ENCODE data around the gene FAF2.
"Not testable (repeated sequence)": the region's sequence is repeated elsewhere in the genome, so short reads cannot be mapped to it uniquely, and the experiment has no call there.

The FAF2 gene

DNA sequence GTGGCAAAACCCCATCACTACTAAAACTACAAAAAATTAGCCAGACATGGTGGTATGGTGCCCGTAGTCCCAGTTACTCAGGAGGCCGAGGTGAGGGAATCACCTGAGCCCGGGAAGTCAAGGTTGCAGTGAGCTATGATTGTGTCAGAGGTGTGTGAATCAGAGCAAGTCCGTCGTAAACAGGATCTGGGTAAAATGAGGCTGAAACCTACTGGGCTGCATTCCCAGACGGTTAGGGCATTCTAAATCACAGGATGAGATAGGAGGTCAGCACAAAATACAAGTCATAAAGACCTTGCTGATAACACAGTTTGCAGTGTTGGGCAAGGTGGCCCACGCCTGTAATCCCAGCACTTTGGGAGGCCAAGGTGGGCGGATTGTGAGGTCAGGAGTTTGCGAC lies 29.9 kb upstream of the FAF2 start:
- no peak for DNase-seq

GRCh38 chr5:176420086-176420485 lies 28.1 kb upstream of the FAF2 start:
- DNase-seq, result no peak

GRCh38 chr5:176420972-176421544 lies 27.1 kb upstream of the FAF2 start:
- no peak for DNase-seq

DNA sequence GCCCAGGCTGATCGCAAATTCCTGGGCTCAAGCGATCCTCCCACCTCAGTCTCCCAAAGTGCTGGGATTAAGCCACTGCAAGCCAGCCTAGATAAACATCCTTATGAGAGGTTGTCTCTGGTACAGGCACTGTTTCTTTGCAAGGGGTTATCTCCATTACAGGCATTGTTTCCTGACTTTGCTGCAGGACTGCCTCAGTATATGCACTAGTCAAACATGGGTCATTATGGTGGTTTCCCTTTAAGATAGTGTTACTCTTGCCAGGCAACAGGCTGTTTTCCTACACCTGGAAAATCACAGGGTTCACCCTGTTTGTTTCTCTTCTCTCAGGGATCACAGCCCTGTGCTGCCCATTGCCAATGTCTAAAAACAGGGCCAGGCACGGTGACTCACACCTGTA lies 24.0 kb upstream of the FAF2 start:
- DNase-seq, result no peak

DNA sequence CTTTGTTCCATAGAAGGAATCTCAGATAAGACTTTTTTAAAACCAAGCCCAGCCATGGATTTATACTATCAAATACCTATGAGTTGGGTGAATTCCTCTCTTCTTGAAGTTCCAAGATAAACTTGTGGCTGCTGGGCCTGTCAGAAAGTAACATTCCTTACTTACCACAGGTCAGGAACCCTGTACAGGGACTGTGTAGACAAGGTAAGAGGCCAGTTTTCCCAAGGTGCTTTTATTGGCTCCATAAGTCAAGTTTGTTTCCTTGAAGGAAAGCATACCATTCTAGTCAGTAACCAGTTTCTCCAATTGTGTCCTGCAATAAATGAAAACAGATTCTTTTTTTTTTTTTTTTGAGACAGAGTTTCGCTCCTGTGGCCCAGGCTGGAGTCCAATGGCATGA lies 23.0 kb upstream of the FAF2 start:
- no peak for DNase-seq

DNA sequence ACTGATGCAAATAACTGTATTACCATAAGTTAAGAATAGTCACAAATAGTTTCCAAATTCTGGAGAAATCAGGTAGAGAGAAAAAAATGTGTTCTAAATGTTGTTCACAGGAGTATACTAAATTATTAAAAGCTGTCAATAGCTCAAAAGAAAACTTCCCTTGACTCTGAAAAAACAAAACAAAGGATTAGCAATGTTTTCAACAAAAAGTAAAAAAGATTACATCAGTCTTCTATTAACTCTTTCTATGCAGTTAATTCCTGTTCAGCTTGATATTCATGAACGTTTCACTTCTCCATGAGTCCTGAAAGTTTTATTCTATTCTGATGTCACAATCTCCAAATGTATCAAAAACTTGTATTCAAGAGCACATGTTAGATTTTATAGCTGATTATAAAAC lies 22.4 kb upstream of the FAF2 start:
- no peak for DNase-seq

- no peak for DNase-seq
Measured at GRCh38 chr5:176426876-176427275, 21.3 kb upstream of the FAF2 start.

GRCh38 chr5:176427971-176428370 lies 20.2 kb upstream of the FAF2 start:
- DNase-seq, result no peak

DNA sequence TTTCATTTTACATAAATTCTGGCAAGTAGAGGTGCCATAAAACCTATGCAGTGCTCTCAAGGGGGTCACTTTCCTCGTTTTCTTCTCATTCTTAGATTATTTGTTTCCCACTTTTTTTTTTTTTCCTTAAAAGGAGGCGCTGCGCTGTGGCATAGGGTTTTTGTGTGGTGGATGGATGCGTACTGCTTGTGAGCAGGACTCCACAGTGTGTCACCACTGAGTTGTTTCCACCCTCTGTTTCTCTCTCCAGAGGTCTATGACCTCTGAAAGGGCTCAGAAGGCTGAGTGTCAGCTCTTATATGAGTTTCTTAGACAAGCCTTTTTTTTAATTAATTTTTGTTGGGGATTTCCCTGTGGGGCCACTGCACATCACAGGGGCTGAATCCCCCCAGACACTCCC lies 18.2 kb upstream of the FAF2 start:
- no peak for DNase-seq

DNA sequence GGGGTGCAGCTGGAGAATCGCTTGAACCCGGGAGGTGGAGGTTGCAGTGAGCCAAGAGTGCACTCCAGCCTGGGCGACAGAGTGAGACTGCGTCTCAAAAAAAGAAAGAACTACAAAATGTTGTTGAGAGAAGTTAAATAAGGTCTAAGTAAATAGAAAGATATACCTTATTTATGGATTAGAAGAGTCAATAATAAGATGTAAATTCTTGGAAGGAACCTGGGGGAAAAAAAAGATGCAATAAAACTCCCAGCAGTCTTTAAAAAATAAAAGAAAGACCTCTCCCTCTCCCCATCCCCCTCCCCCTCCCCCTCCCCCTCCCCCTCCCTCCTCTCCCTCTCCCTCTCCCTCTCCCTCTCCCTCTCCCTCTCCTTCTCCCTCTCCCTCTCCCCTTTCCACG lies 15.5 kb upstream of the FAF2 start:
- DNase-seq, result no peak

DNA sequence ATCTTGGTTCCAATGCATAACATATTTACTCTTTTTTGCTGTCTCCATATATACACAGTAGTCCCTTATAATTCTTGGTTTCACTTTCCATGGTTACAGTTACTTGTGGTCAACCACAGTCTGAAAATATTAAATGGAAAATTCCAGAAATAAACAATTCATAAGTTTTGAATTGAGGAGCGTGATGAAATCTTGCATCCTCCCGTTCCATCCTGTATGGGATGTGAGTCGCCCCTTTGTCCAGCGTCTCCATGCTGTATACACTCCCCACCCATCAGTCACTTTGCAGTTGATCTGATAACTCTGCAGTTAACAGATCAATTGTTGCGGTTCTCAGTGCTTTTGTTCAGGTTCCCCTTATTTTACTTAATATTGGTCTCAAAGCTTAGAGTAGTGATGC lies 11.5 kb upstream of the FAF2 start:
- DNase-seq, result no peak

DNA sequence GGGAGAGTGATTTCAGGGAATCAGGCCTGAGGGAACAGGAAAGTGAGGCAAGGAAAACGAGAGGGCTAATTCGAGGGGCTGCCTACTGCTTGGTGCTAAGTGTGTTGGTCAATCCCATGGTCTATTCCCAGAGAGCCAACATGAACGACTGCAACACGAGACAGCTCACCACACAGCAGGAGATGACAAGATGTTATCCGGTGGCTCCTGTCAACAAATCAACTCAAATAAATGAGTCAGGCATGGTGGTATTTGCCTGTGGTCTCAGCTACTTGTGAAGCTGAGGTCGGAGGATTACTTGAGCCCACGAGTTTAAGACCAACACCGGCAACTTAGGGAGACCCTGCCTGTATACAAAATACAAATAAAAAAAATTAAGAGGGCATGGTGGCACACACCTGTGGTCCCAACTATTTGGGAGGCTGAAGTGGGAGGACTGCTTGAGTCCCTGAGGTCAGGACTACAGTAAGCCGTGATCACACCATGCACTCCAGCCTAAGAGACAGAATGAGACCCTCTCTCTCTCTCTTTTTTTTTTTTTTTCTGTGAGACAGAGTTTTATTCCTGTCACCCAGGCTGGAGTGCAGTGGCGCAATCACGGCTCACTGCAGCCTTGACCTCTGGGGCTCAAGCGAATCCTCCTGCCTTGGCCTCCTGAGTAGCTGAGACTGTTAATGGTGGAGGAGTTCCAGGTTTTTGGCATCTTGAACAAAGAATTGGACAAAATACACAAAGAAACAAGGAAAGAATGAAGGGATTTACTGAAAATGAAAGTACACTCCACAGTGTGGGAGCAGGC lies 9.0 kb upstream of the FAF2 start:
- DNase-seq, result no peak

DNA sequence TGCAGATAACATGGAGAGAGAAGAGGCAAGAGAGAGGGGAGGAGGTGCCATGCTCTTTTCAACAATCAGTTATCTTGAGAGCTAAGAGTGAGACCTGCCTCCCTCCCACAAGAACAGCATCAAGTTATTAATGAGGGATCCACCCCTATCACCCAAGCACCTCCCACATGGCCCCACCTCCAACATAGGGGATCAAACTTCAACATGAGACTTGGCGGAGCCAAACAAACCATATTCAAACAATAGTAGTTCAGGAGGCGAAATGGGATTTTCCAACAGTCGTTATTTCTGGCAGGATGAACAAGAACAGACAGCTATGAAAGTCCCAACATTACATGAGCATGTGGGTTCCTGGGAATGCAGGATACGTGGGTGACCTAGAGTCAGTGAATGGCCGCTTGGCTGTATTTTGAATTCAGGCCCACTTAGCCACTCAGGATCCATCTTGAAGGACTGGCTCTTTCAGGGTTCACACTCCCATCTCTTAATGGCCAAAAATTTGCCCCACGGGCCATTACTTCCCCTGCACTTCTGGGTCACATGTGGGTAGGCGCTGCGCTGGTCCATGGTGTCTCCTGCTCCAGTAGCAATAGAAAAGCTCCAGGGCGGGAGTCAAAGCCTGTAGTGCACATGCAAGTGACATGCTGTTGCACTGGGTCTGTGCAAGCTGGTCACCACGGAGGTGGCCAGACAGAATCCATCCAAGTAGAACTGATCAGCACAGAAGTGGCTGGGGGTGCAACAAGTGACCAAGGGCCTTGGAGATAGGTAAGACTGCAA lies 7.1 kb upstream of the FAF2 start:
- DNase-seq, result no peak

DNA sequence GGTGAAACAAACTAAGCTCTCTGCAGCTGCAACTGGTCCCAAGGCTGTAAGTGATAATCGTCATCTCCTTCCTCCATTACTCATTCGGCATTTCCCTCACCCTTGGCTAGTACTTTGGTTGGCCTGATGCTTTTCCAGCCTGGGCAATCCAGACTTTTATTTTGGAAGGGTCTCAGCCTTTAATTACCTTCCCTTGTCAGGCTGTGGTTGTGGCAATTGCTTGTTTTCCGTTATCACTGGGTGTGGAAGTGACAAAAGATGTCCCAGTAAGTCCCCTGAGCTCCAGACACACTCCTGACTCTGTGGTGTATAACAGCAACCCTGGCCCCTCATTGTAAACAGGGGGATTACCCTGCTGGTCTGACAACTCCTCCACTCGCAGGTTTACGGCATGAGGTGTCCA lies 6.3 kb upstream of the FAF2 start:
- no peak for DNase-seq

- DNase-seq, result not testable (repeated sequence)
Measured at GRCh38 chr5:176442911-176443310, 5.3 kb upstream of the FAF2 start.

DNA sequence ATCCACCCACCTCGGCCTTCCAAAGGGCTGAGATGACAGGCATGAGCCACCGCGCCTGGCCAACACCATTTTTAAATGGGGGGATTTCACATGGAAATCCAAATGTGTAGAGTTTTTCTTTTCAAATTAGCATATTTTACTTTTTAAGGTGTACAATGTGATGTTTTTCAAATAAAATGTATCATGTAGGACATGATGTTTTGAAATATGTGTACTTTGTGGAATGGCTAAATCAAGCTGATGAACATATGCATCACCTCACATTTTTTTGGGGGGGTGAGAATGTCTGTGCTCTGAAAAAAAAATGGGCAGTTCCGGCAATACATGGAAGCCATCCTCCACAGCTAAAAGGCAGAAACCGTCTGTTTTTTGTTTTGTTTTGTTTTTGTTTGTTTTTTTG lies 3.4 kb upstream of the FAF2 start:
- DNase-seq, result no peak

GRCh38 chr5:176446028-176446665 lies 2.0 kb upstream of the FAF2 start:
- DNase-seq, result no peak

DNA sequence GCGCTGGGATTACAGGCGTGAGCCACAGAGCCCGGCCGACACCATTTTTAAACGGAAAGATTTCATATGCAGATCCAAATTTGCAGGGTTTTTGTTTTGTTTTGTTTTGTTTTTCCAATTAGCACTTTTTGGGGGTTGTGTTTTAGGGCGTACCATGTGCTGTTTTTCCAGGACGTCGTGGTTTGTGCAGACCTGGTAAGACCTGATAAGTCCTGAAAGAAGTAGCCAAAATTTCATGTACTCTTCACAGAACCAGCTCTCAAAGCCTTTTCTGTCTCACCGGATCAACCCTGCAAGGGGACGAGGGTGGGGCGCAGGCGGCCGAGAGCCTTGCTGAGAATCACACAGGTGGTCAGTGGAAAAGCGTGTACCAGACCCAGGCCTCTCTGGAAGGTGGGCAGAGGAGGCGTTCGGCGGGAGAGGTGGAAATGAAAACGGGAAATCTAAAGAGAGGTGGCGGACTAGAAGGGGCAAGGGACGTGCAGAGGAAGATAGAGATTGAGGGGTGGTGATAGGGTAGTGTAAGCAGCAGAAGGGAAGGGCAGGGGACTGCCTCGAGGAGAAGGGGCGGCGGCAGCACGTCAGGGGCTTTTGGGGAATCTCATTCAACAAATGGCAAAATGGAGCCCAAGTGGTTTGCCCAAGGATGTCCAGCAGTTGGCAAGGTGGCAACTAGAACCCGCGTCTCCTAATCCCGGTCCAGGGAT lies 1.1 kb upstream of the FAF2 start:
- DNase-seq, result no peak

DNA sequence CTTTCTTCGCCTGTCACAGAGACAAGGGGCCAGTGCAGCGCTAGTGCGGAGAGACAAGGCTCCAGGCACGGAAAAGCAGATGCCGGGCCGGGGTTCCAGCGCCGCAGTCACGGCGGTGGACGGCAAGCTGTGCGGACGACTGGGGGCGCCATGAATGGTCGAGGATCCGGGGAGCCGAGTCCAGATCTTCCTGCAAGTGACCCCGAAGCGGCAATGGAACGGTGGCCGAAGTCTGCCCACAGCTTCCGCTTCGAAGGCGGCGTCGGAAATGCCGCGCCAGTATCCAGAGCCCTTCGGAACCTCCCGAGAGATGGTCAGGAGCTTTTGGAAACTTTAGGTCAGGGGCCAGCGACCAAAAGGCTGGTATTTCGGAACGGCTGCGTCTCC lies 601 bp upstream of the FAF2 start:
- DNase-seq, result no peak

DNA sequence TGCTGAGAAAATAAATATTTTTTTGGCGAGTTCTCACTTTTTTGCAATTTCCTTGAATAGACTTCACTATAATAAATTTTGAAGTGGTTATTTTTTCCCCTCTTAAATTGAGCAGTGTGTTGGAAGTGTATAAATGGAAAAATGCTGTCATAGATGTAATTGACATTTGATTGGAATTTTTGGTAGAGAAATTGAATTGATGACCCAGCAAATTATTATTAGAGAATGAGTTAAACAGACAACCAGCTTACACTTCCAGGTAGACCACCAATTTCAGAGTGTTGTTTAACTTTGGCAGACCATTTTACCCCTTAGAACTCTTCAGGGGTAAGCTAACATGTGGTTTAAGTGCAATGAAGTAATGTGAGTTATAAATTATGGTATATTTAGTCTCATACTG lies 1.9 kb downstream of the FAF2 start:
- DNase-seq, result no peak

DNA sequence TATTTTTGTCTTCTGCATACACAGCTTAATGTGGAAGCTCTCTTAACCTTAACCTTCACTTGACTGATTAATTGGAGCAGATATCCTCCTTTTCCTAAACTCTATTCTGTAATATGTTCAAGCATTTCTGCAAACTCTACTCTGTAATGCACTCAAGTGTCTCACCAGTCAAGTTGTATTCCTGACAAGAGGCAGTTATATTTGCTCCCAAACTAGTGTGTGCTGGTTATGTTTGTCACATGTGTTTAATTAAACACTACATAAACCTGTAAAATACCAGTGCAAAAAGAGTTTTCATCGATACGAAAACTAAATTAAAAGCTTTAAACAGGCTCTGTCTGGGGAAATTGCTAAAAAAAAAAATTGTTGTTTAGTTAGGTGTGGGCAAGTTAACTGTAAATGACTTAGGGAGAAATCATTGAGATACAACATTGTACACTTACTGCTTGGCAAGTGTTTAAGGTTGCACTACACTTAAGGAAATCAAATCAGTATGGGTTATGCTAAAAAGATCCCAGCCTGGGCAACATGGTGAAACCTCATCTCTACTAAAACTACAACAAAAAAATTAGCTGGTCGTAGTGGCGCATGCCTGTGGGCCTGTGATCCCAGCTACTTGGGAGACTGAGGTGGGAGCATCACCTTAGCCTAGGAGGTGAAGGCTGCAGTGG lies 6.7 kb downstream of the FAF2 start:
- no peak for DNase-seq

- DNase-seq, result no peak
Measured at GRCh38 chr5:176458904-176459561, 10.8 kb downstream of the FAF2 start.

Measured in SHP77 (cell line).